PFSK-1 (cell line): ENCODE results near the gene ABHD17A.

ENCODE experiments used
- FOXP2 ChIP-seq: optimal IDR thresholded peaks from 2 replicates; pipeline ENCODE3; 2011; ENCODE audit warnings: borderline replicate concordance, control low read depth, inconsistent platforms; ENCODE audit not compliant: insufficient read depth; ENCODE audit errors: extremely low read length, extremely low read depth
- POLR2AphosphoS5 ChIP-seq: IDR thresholded peaks from 2 replicates; pipeline ENCODE4 v1.6.1; 2012; ENCODE audit warnings: low read depth, mild to moderate bottlenecking, control low read depth, low read length, moderate library complexity
- REST ChIP-seq, 2 experiments: IDR thresholded peaks; 2 replicates each; pipeline versions ENCODE4 v1.6.1 to v1.8.0; 2011 to 2012; ENCODE audit warnings: low read depth in 2 of 2, low read length in 2 of 2, control low read depth in 1 of 2, inconsistent platforms in 1 of 2, mild to moderate bottlenecking in 1 of 2, moderate library complexity in 1 of 2; ENCODE audit not compliant: insufficient read depth in 1 of 2
- SIN3A ChIP-seq: IDR thresholded peaks from 2 replicates; pipeline ENCODE4 v1.6.1; 2012; ENCODE audit warnings: mild to moderate bottlenecking, low read length, moderate library complexity, borderline replicate concordance; ENCODE audit not compliant: insufficient read depth
- TAF1 ChIP-seq: IDR thresholded peaks from 2 replicates; pipeline ENCODE4 v1.6.1; 2012; ENCODE audit warnings: low read length, control low read depth, borderline replicate concordance; ENCODE audit not compliant: insufficient read depth

- TF ChIP-seq POLR2AphosphoS5 = no peak
- no peak for TF ChIP-seq SIN3A
- TF ChIP-seq REST (IDR thresholded peaks at IDR 0.05; ENCODE audit: insufficient read depth in 1 of 2, low read depth in 2 of 2, low read length in 2 of 2) = no peak
- no peak for TF ChIP-seq FOXP2
- no peak for TF ChIP-seq TAF1
Measured at GRCh38 chr19:1917146-1917545, 31.9 kb upstream of the ABHD17A start.
